Neutrophil (primary cell): ENCODE data around the gene PIN4.

ENCODE experiments used
- H3K27ac ChIP-seq: fragments of 200-600 bp; sonication (generic); 2 replicates; pipeline ENCODE4 v1.5.1; 2016; ENCODE audit warnings: mild to moderate bottlenecking, moderate library complexity
- H3K27me3 ChIP-seq: fragments of 200-600 bp; sonication (generic); 2 replicates; pipeline ENCODE4 v1.6.0; 2016; ENCODE audit warnings: mild to moderate bottlenecking
- H3K36me3 ChIP-seq: fragments of 200-600 bp; sonication (generic); 2 replicates; pipeline ENCODE4 v1.5.1; 2017
- H3K4me1 ChIP-seq, 2 experiments: fragments of 200-600 bp in 1 of 2; sonication (generic) in 1 of 2; 1 replicate in 1 of 2; 2 replicates in 1 of 2; pipeline versions ENCODE4 v1.5.1 to v1.6.1; 2013 to 2016; ENCODE audit warnings: low read depth in 1 of 2, low read length in 1 of 2, mild to moderate bottlenecking in 1 of 2, moderate library complexity in 1 of 2; ENCODE audit not compliant: control insufficient read depth in 1 of 2, insufficient read depth in 1 of 2
- H3K4me3 ChIP-seq, 2 experiments: fragments of 200-600 bp in 1 of 2; sonication (generic) in 1 of 2; 1 replicate in 1 of 2; 2 replicates in 1 of 2; pipeline ENCODE4 v1.5.1; 2013 to 2016; ENCODE audit warnings: low read depth in 1 of 2, low read length in 1 of 2, mild to moderate bottlenecking in 1 of 2, moderate library complexity in 1 of 2
- H3K9me3 ChIP-seq: fragments of 200-600 bp; sonication (generic); 2 replicates; pipeline ENCODE4 v1.5.1; 2016
- TF ChIP-seq, protein P1 (sequence below): fragments of 200-600 bp; sonication (generic); IDR thresholded peaks from 2 replicates; pipeline ENCODE4 v1.5.1; 2016; ENCODE audit warnings: antibody characterized with exemption

PIN4 gene

DNA sequence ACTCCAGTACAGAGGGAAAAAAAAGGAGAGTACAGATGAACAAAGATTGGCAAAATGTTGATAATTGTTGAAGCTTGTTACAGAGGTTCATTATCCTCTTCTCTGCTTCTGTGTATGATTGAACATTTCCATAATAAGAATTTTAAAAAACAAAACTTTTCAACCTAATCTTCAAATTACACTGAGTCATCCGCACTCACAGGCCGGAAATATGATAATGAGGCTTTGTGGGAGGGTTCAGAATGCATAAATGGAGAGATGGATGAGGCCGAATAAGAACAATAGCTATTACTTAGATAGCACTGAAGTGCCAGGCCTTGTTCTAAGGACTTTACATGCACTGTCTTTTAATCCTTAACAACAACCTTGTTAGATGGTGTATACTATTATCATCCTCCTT is 61.9 kb downstream of the PIN4 start:
- Histone ChIP-seq H3K4me3 (no peak overlapping the region), H3K27me3 (no peaks in the 10 kb centered on the region), H3K9me3 (no peaks in the 10 kb centered on the region), H3K36me3 (no peaks in the 10 kb centered on the region), H3K27ac (no peak overlapping the region), H3K4me1 (peaks cover 3% of the 10 kb centered on the region in 2 experiments)
- TF ChIP-seq, protein P1, sequence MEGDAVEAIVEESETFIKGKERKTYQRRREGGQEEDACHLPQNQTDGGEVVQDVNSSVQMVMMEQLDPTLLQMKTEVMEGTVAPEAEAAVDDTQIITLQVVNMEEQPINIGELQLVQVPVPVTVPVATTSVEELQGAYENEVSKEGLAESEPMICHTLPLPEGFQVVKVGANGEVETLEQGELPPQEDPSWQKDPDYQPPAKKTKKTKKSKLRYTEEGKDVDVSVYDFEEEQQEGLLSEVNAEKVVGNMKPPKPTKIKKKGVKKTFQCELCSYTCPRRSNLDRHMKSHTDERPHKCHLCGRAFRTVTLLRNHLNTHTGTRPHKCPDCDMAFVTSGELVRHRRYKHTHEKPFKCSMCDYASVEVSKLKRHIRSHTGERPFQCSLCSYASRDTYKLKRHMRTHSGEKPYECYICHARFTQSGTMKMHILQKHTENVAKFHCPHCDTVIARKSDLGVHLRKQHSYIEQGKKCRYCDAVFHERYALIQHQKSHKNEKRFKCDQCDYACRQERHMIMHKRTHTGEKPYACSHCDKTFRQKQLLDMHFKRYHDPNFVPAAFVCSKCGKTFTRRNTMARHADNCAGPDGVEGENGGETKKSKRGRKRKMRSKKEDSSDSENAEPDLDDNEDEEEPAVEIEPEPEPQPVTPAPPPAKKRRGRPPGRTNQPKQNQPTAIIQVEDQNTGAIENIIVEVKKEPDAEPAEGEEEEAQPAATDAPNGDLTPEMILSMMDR: no peak

DNA sequence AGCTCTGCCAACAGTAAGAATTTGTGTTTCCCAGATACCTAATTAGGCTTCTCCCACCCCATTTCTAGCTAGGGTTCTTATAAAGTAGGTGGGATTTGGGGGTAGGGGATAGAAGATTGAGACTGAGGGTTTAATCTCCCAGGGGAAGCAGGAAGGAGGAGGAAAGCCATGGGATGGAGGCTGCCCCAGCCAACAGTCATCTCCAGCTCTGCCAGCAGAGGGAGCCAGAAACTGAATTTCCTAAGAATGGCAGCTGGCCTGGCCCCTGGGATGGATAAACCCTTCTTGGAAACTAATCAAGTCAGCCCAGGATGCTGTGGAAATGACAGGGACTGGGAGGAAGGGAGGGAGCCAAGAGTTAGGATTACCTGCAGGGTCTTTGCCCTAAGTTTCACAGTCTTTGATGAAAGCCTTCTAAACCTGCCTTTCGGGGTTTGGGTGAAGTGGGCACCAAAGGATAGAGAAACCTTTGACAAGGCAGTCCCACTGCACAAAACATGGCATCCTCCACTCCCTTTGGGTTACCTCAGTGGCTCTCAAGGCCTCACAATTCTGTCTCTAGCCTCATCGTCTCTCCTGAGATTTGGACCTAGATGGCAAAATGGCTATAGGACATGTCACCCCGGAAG is 64.0 kb downstream of the PIN4 start:
- Histone ChIP-seq H3K4me3 (no peak overlapping the region), H3K27me3 (no peaks in the 10 kb centered on the region), H3K36me3 (no peaks in the 10 kb centered on the region), H3K4me1 (no peaks in the 10 kb centered on the region), H3K27ac (no peak overlapping the region), H3K9me3 (no peaks in the 10 kb centered on the region)
- TF ChIP-seq, protein P1: peak; percentile 47

DNA sequence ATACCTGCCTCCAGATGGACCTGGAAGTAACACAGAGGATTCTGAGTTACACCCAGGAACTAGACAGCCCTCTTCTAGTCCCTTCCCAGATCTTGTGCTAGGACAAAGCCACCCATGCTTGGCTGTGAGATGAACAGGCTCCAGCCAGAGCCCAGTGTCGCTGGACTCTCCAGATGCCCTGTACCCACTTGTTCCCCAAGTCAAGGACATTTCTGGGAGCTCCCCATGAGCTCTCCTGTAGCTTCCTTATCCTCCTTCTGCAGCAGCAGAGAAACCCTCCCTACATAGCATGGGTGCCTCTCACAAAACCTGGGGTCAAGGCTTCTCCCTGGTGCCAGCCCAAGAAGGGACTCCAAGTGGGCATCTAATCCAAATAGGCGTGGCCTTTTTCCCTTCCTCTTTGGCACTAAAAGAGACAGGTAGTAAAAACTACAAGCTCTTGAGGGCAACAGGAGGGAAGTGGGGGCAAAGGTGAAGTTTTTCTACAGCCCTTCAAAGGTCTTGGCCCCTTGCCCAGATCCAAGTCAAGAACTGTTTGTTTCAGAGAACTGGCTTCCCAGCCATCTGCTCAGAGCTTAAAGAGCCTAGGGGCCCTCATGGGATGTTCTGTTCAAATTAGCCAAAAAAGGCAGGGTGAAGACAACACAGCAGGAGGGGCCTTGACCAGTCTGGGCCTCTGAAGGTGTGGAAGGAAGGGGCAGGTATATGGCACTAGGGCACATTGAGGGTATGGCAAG is 65.8 kb downstream of the PIN4 start:
- H3K4me3 ChIP-seq: no peak overlapping the region
- H3K4me1 ChIP-seq: no peaks in the 10 kb centered on the region
- no peaks in the 10 kb centered on the region for H3K9me3 ChIP-seq
- H3K36me3 ChIP-seq: no peaks in the 10 kb centered on the region
- no peak overlapping the region for H3K27ac ChIP-seq
- TF ChIP-seq, protein P1: no peak
- H3K27me3 ChIP-seq: no peaks in the 10 kb centered on the region
